ENCODE measurements around the gene ROR2.

The ROR2 gene

DNA sequence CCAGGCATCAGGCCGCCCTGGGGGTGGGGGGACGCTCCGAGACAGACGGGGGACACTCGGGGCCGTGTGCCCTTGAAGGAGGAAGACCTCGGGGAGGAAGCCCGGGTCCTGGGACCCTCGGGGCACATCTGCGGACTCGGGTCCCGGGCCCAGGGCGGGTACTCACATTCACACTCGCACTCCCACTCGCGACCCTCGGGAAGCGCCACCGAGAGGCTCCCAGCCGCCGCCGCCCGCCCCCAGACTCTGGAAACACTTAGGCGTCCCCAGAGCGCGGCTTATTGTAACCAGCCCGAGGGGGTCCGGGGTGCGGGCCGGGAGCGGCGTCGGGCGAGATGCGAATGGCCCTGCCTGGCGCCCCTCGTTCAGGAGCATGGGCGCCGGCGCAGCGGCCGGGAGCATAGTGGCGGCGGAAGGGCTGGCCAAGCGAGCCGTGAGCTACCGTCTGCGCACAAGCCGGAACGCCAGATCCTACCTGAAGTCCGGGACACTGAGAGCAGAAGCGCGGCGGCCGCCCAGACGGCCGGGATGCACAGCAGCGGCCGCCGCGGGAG, 559 bp downstream of the ROR2 start:
- DNase-seq: no peak
- intact Hi-C loops (cut with DNase I): no loop called here

GRCh38 chr9:91948597-91949391, 1.2 kb downstream of the ROR2 start:
- intact Hi-C loops (cut with DNase I): no loop called here
- DNase-seq: peak in 2 of 10 donors; percentile 75 to 78

GRCh38 chr9:91948101-91948596, 1.9 kb downstream of the ROR2 start:
- intact Hi-C loops (cut with DNase I): no loop called here
- DNase-seq: no peak

GRCh38 chr9:91946653-91947488, 3.2 kb downstream of the ROR2 start:
- no peak for DNase-seq
- intact Hi-C loops (cut with DNase I): no loop called here

DNA sequence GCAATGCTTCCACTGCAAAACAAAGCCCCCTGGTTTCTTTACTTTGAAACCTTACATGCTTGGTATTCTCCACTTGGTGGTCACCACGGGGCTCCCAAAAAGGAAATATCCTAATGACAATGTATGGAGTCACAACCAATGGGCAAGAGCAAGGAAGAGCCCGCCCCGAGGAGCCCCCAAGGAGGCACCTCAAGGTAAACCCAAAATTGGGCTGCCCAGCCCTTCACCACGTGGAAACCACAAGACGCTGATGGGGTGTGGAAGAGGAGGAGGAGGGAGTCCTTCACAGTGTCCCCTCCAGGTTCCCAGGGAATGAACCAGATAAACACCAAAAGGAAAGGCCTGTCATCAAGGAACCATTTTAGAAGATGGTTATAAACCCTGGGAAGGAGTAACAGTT, 3.8 kb downstream of the ROR2 start:
- no peak for DNase-seq
- intact Hi-C loops (cut with DNase I): no loop called here

- intact Hi-C loops (cut with DNase I): no loop called here
- DNase-seq: no peak
These were observed 4.5 kb downstream of the ROR2 start for GRCh38 chr9:91945277-91946085.

DNA sequence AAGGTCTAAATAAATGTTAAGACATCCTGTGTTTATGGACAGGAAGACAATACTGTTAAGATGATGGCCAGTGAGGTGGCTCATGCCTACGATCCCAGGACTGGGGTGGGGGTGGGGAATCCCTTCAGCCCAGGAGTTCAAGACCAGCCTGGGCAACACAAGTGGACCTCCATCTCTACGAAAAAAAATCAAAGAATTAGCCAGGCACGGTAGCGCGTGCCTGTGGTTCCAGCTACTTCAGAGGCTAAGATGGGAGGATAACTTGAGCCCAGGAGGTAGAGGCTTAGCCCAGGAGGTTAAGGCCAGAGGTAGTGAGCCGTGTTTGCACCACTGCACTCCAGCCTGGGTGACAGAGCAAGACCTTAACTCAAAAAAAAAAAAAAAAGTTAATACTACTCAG, 5.3 kb downstream of the ROR2 start:
- DNase-seq: no peak
- intact Hi-C loops (cut with DNase I): no loop called here

- intact Hi-C loops (cut with DNase I): no loop called here
- no peak for DNase-seq
These were observed 6.3 kb downstream of the ROR2 start for GRCh38 chr9:91943478-91944470.

DNA sequence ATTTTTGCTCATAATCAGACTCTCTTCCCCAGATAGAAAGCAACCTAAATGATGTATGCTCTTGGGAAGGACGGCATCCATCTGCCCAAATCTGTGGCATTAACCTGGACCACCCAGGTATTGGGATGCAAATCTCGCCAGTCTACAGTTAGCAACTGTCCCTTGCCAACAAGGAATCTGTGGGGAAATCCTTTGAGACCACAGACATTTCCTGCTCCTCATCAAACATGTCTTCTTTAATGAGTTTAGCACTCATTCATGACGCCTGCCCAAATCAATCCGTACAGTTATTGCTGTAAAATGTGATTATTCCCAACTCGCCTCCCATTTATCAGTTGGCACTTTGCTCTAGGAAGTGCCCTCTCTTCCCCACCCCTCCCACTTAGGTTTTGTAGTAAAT, 7.8 kb downstream of the ROR2 start:
- no peak for DNase-seq
- intact Hi-C loops (cut with DNase I): no loop called here

DNA sequence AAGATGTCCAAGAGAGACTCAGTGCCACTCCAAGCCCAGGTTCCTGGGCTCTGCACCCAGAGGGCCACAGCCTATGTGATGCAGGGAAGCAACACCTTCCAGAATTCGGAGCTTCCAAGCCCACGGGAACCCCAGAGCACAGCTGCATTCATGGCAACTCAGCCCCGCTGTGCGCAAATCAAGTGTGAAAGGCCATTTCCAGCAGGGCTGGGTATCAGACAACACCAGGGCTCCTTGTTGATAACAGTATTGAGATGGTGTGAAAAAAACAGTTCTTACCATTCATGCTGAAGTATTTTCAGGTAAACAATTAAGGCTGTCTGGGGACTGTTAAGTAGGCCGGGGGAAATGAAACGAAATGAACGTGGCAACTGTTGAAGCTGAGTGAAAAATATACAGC, 10.1 kb downstream of the ROR2 start:
- DNase-seq: no peak
- intact Hi-C loops (cut with DNase I): no loop called here

- intact Hi-C loops (cut with DNase I): no loop called here
These were observed 12.3 kb downstream of the ROR2 start for GRCh38 chr9:91937727-91938126.

DNA sequence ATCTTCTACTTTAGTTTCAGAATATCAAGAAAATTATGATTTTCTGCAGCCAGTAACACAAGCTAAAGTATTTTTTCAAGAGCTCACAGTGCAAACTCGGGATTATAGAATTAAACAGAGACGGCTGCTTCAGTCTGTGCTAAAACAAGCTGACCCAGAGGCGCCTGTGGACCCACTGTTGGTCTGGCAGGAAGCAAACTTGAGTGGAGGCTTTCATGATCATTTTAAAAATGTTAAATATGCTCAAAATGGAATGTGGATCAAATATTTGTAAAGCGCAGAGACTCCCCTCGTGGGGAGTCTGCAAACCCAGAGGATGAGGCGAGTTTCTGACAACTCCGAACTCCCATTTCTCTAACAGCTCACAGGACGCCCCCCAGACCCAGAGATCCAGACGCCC, 13.0 kb downstream of the ROR2 start:
- intact Hi-C loops (cut with DNase I): no loop called here

More at GRCh38 chr9:91937727-91938126, 12.3 kb downstream of the ROR2 start:
- DNase-seq: no peak

GRCh38 chr9:91935805-91936514, 14.1 kb downstream of the ROR2 start:
- intact Hi-C loops (cut with DNase I): no loop called here
- no peak for DNase-seq

More for the DNA sequence above, 13.0 kb downstream of the ROR2 start:
- DNase-seq: no peak

- intact Hi-C loops (cut with DNase I): no loop called here
- peak in 2 of 10 donors; percentile 42 to 81 for DNase-seq
These were observed 14.8 kb downstream of the ROR2 start for GRCh38 chr9:91935066-91935749.

- intact Hi-C loops (cut with DNase I): no loop called here
- DNase-seq: no peak
These were observed 15.4 kb downstream of the ROR2 start for GRCh38 chr9:91934654-91935053.

- no peak for DNase-seq
- intact Hi-C loops (cut with DNase I): no loop called here
These were observed 16.3 kb downstream of the ROR2 start for GRCh38 chr9:91933556-91934352.

DNA sequence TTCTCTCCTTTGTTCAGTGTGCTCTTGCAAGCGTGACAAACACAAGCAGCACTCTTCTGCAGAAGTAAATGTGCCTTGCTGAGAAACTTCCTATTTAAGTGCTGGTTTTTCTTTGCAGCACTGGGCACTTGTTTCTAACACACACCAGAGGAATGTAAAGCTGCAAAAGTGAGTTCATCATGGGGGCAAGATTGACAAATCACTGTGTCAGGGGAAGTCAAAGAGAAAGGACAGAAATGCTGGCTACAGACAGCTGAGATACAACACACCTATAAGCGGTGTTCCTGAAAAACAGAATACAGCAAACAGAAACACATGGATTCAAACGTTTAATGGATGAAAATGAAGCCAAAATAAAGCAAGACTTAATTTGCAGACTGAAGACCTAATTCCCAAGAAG, 19.6 kb downstream of the ROR2 start:
- DNase-seq: no peak
- intact Hi-C loops (cut with DNase I): no loop called here
